GM21619 (cell line): Measurements from ENCODE around the gene KCNMB2.
"Not testable (repeated sequence)": the region's sequence is repeated elsewhere in the genome, so short reads cannot be mapped to it uniquely, and the experiment has no call there.

Experiments
- ATAC-seq: cut with Tn5 transposase; IDR thresholded peaks from one replicate; pipeline ENCODE4 v1.9.1; 2021; ENCODE audit not compliant: unreplicated experiment

Gene KCNMB2

GRCh38 chr3:178690571-178690970, 154.3 kb downstream of the KCNMB2 start:
- no peak for ATAC-seq

GRCh38 chr3:178699364-178699763, 163.1 kb downstream of the KCNMB2 start:
- ATAC-seq, result no peak

GRCh38 chr3:178699810-178700209, 163.6 kb downstream of the KCNMB2 start:
- ATAC-seq, result no peak

- no peak for ATAC-seq
These were observed 167.2 kb downstream of the KCNMB2 start for GRCh38 chr3:178703268-178703975.

- ATAC-seq, result no peak
These were observed 169.7 kb downstream of the KCNMB2 start for GRCh38 chr3:178705925-178706324.

- ATAC-seq, result no peak
These were observed 170.2 kb downstream of the KCNMB2 start for GRCh38 chr3:178706411-178706810.

- ATAC-seq, result no peak
These were observed 171.2 kb downstream of the KCNMB2 start for GRCh38 chr3:178707311-178708031.

GRCh38 chr3:178709051-178709450, 172.8 kb downstream of the KCNMB2 start:
- no peak for ATAC-seq

GRCh38 chr3:178711753-178712152, 175.5 kb downstream of the KCNMB2 start:
- no peak for ATAC-seq

- no peak for ATAC-seq
These were observed 176.0 kb downstream of the KCNMB2 start for GRCh38 chr3:178712247-178712646.

GRCh38 chr3:178714925-178715832, 178.9 kb downstream of the KCNMB2 start:
- no peak for ATAC-seq

GRCh38 chr3:178718995-178719635, 182.9 kb downstream of the KCNMB2 start:
- no peak for ATAC-seq

- ATAC-seq, result no peak
These were observed 196.6 kb downstream of the KCNMB2 start for GRCh38 chr3:178732824-178733223.

GRCh38 chr3:178735032-178735674, 198.9 kb downstream of the KCNMB2 start:
- no peak for ATAC-seq

GRCh38 chr3:178736300-178736699, 200.1 kb downstream of the KCNMB2 start:
- no peak for ATAC-seq

- ATAC-seq, result no peak
These were observed 203.5 kb downstream of the KCNMB2 start for GRCh38 chr3:178739720-178740119.

- ATAC-seq, result no peak
These were observed 204.8 kb downstream of the KCNMB2 start for GRCh38 chr3:178741020-178741419.

GRCh38 chr3:178743297-178743696, 207.1 kb downstream of the KCNMB2 start:
- ATAC-seq, result no peak

- not testable (repeated sequence) for ATAC-seq
These were observed 209.8 kb downstream of the KCNMB2 start for GRCh38 chr3:178745861-178746655.

GRCh38 chr3:178748874-178749273, 212.6 kb downstream of the KCNMB2 start:
- no peak for ATAC-seq
